Keratinocyte (primary cell): ENCODE data around the gene ANKRD23. TPM values are rescaled to one million over a fixed set of nuclear protein-coding genes. Genes with fewer than 3 reads are reported as not detected.

Experiments
- DNase-seq: peaks from one replicate; pipeline ENCODE4 v3.0.0-alpha.2; 2011; ENCODE audit warnings: low read depth, missing footprints, low spot score
- FAIRE-seq: peaks from 2 replicates; lab custom pipeline; 2011; peaks lifted over from hg19 to GRCh38; lab: Jason Lieb, UNC
- H2AFZ ChIP-seq: 2 replicates; pipeline ENCODE4 v1.6.0; 2012; ENCODE audit warnings: low read length, control low read depth, inconsistent platforms; ENCODE audit not compliant: control insufficient read depth
- H3K27ac ChIP-seq: 2 replicates; pipeline ENCODE4 v1.5.1; 2011; ENCODE audit warnings: low read length; ENCODE audit not compliant: control insufficient read depth, insufficient read depth
- H3K27me3 ChIP-seq: 3 replicates; pipeline ENCODE4 v1.6.0; 2011; ENCODE audit warnings: low read length; ENCODE audit not compliant: control insufficient read depth, insufficient read depth; ENCODE audit errors: extremely low read depth
- H3K36me3 ChIP-seq, 2 experiments: 2 replicates in 1 of 2; 3 replicates in 1 of 2; pipeline ENCODE4 v1.5.1; 2011; ENCODE audit warnings: low read length in 2 of 2, mild to moderate bottlenecking in 1 of 2; ENCODE audit not compliant: control insufficient read depth in 2 of 2, insufficient read depth in 2 of 2; ENCODE audit errors: extremely low read depth in 1 of 2
- H3K4me1 ChIP-seq: 3 replicates; pipeline ENCODE4 v1.5.1; 2011; ENCODE audit warnings: low read length; ENCODE audit not compliant: control insufficient read depth, insufficient read depth; ENCODE audit errors: extremely low read depth
- H3K4me2 ChIP-seq: 3 replicates; pipeline ENCODE4 v1.6.0; 2011; ENCODE audit warnings: low read depth, low read length; ENCODE audit not compliant: control insufficient read depth, insufficient read depth; ENCODE audit errors: extremely low read depth
- H3K4me3 ChIP-seq, 3 experiments: fragments of 200-600 bp in 1 of 3; sonication (generic) in 1 of 3; 2 replicates in 2 of 3; 3 replicates in 1 of 3; pipeline ENCODE4 v1.5.1; 2011 to 2016; ENCODE audit warnings: low read length in 3 of 3, mild to moderate bottlenecking in 3 of 3, control low read depth in 2 of 3, inconsistent platforms in 1 of 3, low read depth in 1 of 3, mixed read lengths in 1 of 3, mixed run types in 1 of 3, moderate library complexity in 1 of 3; ENCODE audit not compliant: control insufficient read depth in 2 of 3, insufficient read depth in 2 of 3; ENCODE audit errors: extremely low read depth in 1 of 3
- H3K79me2 ChIP-seq: 2 replicates; pipeline ENCODE4 v1.6.0; 2012; ENCODE audit warnings: low read length; ENCODE audit not compliant: control insufficient read depth, insufficient read depth
- H3K9ac ChIP-seq: 3 replicates; pipeline ENCODE4 v1.6.0; 2011; ENCODE audit warnings: low read length; ENCODE audit not compliant: control insufficient read depth, insufficient read depth; ENCODE audit errors: extremely low read depth
- H3K9me1 ChIP-seq: 3 replicates; pipeline ENCODE4 v1.6.0; 2011; ENCODE audit warnings: low read length; ENCODE audit not compliant: control insufficient read depth, insufficient read depth; ENCODE audit errors: extremely low read depth
- H3K9me3 ChIP-seq: 2 replicates; pipeline ENCODE4 v1.5.1; 2012; ENCODE audit warnings: low read depth, low read length; ENCODE audit not compliant: control insufficient read depth
- H4K20me1 ChIP-seq: 3 replicates; pipeline ENCODE4 v1.6.0; 2011; ENCODE audit warnings: low read length; ENCODE audit not compliant: control insufficient read depth, insufficient read depth; ENCODE audit errors: extremely low read depth
- EZH2 ChIP-seq: IDR thresholded peaks from one replicate; pipeline ENCODE4 v1.6.1; 2012; ENCODE audit warnings: inconsistent platforms, mild to moderate bottlenecking, low read length, moderate library complexity
- dilution Hi-C: fragments of 300-500 bp; cut with MboI; formaldehyde crosslinking; loops from one replicate; pipeline ENCODE4 v1.7.0; 2020; ENCODE audit warnings: low sequenced_read_pairs; ENCODE audit not compliant: extremely low pct_ligation_motif_present
- polyA plus RNA-seq, 5 experiments: library from polyadenylated mRNA; depleted of rRNA in 3 of 5; stranded (reverse) in 3 of 5; stranded (forward) in 1 of 5; unstranded in 1 of 5; fragments of >200 nt; gene quantifications; 1 replicate in 1 of 5; 2 replicates in 3 of 5; 3 replicates in 1 of 5; pipeline versions ENCODE4 v1.2.1 to v1.2.3, GENCODE V29; 2011 to 2012; ENCODE audit warnings: missing spikeins in 2 of 5, low read depth in 1 of 5, low replicate concordance in 1 of 5
- TF ChIP-seq, protein P1 (sequence below), 3 experiments: IDR thresholded peaks in 1 of 3; conservative IDR thresholded peaks in 1 of 3; optimal IDR thresholded peaks in 1 of 3; 2 replicates in 2 of 3; 3 replicates in 1 of 3; pipeline versions ENCODE3 to v1.5.1; 2011; ENCODE audit warnings: low read length in 3 of 3, mild to moderate bottlenecking in 3 of 3, moderate library complexity in 2 of 3, control low read depth in 1 of 3, inconsistent platforms in 1 of 3; ENCODE audit not compliant: insufficient read depth in 2 of 3; ENCODE audit errors: extremely low read depth in 1 of 3

The ANKRD23 gene
- polyA plus RNA-seq, 1 donor (not counting 4 experiments of a cell fraction or from before 2014, with no cell fraction given) = 1.4 TPM

GRCh38 chr2:96804986-96805385 lies 38.8 kb downstream of the ANKRD23 start:
- Histone ChIP-seq H3K36me3 (peaks cover 0 to 4% of the 10 kb centered on the region in 2 experiments), H3K4me3 (no peak overlapping the region), H2AFZ (no peak overlapping the region), H3K9me1 (no peaks in the 10 kb centered on the region), H3K9me3 (no peaks in the 10 kb centered on the region), H3K27ac (no peak overlapping the region), H3K4me2 (no peak overlapping the region), H3K79me2 (no peaks in the 10 kb centered on the region), H3K9ac (no peak overlapping the region), H3K4me1 (no peaks in the 10 kb centered on the region), H4K20me1 (no peaks in the 10 kb centered on the region), H3K27me3 (no peaks in the 10 kb centered on the region)
- TF ChIP-seq EZH2 = no peak
- TF ChIP-seq, protein P1, sequence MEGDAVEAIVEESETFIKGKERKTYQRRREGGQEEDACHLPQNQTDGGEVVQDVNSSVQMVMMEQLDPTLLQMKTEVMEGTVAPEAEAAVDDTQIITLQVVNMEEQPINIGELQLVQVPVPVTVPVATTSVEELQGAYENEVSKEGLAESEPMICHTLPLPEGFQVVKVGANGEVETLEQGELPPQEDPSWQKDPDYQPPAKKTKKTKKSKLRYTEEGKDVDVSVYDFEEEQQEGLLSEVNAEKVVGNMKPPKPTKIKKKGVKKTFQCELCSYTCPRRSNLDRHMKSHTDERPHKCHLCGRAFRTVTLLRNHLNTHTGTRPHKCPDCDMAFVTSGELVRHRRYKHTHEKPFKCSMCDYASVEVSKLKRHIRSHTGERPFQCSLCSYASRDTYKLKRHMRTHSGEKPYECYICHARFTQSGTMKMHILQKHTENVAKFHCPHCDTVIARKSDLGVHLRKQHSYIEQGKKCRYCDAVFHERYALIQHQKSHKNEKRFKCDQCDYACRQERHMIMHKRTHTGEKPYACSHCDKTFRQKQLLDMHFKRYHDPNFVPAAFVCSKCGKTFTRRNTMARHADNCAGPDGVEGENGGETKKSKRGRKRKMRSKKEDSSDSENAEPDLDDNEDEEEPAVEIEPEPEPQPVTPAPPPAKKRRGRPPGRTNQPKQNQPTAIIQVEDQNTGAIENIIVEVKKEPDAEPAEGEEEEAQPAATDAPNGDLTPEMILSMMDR (optimal IDR thresholded peaks at IDR 0.05 in 1 of 3, IDR thresholded peaks at IDR 0.05 in 1 of 3, conservative IDR thresholded peaks at IDR 0.05 in 1 of 3; ENCODE audit: extremely low read depth in 1 of 3, insufficient read depth in 2 of 3, low read length in 3 of 3) = no peak
- dilution Hi-C loops = no loop called here
- FAIRE-seq (no peak), DNase-seq (no peak)

- Histone ChIP-seq H3K4me1 (no peaks in the 10 kb centered on the region), H3K9ac (no peak overlapping the region), H3K27ac (no peak overlapping the region), H3K9me1 (no peaks in the 10 kb centered on the region), H2AFZ (no peak overlapping the region), H3K36me3 (peaks cover 0 to 3% of the 10 kb centered on the region in 2 experiments), H3K4me2 (no peak overlapping the region), H3K27me3 (no peaks in the 10 kb centered on the region), H3K4me3 (no peak overlapping the region), H4K20me1 (no peaks in the 10 kb centered on the region), H3K9me3 (no peaks in the 10 kb centered on the region), H3K79me2 (no peaks in the 10 kb centered on the region)
- FAIRE-seq = no peak
- dilution Hi-C loops = no loop called here
- no peak for TF ChIP-seq EZH2
- TF ChIP-seq, protein P1 (optimal IDR thresholded peaks at IDR 0.05 in 1 of 3, IDR thresholded peaks at IDR 0.05 in 1 of 3, conservative IDR thresholded peaks at IDR 0.05 in 1 of 3; ENCODE audit: extremely low read depth in 1 of 3, insufficient read depth in 2 of 3, low read length in 3 of 3) = no peak
- DNase-seq = no peak
Observed at GRCh38 chr2:96802721-96803120, 41.1 kb downstream of the ANKRD23 start.
